Neutrophil (primary cell): Measurements from ENCODE around the gene PMIS2.

ENCODE experiments used
- H3K27ac ChIP-seq: fragments of 200-600 bp; sonication (generic); 2 replicates; pipeline ENCODE4 v1.5.1; 2016; ENCODE audit warnings: mild to moderate bottlenecking, moderate library complexity
- H3K27me3 ChIP-seq: fragments of 200-600 bp; sonication (generic); 2 replicates; pipeline ENCODE4 v1.6.0; 2016; ENCODE audit warnings: mild to moderate bottlenecking
- H3K36me3 ChIP-seq: fragments of 200-600 bp; sonication (generic); 2 replicates; pipeline ENCODE4 v1.5.1; 2017
- H3K4me1 ChIP-seq, 2 experiments: fragments of 200-600 bp in 1 of 2; sonication (generic) in 1 of 2; 1 replicate in 1 of 2; 2 replicates in 1 of 2; pipeline versions ENCODE4 v1.5.1 to v1.6.1; 2013 to 2016; ENCODE audit warnings: low read depth in 1 of 2, low read length in 1 of 2, mild to moderate bottlenecking in 1 of 2, moderate library complexity in 1 of 2; ENCODE audit not compliant: control insufficient read depth in 1 of 2, insufficient read depth in 1 of 2
- H3K4me3 ChIP-seq, 2 experiments: fragments of 200-600 bp in 1 of 2; sonication (generic) in 1 of 2; 1 replicate in 1 of 2; 2 replicates in 1 of 2; pipeline ENCODE4 v1.5.1; 2013 to 2016; ENCODE audit warnings: low read depth in 1 of 2, low read length in 1 of 2, mild to moderate bottlenecking in 1 of 2, moderate library complexity in 1 of 2
- H3K9me3 ChIP-seq: fragments of 200-600 bp; sonication (generic); 2 replicates; pipeline ENCODE4 v1.5.1; 2016
- TF ChIP-seq, protein P1 (sequence below): fragments of 200-600 bp; sonication (generic); IDR thresholded peaks from 2 replicates; pipeline ENCODE4 v1.5.1; 2016; ENCODE audit warnings: antibody characterized with exemption

The PMIS2 gene

DNA sequence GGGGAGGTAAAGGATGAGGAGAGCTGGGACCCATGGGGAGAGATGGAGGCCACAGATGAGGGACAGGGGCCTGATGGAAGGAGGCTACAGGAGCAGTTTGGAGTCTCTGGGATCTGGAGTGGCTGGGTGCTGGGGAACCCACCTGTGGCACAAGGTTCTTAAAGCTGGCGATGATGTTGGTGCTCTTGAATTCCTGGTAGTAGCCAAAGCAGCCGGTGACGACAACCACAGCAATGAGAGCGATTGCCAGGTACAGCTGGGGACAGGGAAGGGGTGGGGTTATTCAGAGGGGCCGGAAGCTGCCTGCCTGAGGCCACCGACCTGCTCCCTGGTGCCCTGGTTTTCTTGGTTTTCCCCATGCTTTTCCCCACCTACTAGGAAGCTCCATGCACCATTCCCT, 25.3 kb upstream of the PMIS2 start:
- TF ChIP-seq, protein P1, sequence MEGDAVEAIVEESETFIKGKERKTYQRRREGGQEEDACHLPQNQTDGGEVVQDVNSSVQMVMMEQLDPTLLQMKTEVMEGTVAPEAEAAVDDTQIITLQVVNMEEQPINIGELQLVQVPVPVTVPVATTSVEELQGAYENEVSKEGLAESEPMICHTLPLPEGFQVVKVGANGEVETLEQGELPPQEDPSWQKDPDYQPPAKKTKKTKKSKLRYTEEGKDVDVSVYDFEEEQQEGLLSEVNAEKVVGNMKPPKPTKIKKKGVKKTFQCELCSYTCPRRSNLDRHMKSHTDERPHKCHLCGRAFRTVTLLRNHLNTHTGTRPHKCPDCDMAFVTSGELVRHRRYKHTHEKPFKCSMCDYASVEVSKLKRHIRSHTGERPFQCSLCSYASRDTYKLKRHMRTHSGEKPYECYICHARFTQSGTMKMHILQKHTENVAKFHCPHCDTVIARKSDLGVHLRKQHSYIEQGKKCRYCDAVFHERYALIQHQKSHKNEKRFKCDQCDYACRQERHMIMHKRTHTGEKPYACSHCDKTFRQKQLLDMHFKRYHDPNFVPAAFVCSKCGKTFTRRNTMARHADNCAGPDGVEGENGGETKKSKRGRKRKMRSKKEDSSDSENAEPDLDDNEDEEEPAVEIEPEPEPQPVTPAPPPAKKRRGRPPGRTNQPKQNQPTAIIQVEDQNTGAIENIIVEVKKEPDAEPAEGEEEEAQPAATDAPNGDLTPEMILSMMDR, result no peak
- Histone ChIP-seq H3K4me1 (peaks cover 5 to 10% of the 10 kb centered on the region in 2 experiments), H3K36me3 (no peaks in the 10 kb centered on the region), H3K27ac (no peak overlapping the region), H3K4me3 (no peak overlapping the region), H3K27me3 (peaks cover 65% of the 10 kb centered on the region), H3K9me3 (no peaks in the 10 kb centered on the region)

DNA sequence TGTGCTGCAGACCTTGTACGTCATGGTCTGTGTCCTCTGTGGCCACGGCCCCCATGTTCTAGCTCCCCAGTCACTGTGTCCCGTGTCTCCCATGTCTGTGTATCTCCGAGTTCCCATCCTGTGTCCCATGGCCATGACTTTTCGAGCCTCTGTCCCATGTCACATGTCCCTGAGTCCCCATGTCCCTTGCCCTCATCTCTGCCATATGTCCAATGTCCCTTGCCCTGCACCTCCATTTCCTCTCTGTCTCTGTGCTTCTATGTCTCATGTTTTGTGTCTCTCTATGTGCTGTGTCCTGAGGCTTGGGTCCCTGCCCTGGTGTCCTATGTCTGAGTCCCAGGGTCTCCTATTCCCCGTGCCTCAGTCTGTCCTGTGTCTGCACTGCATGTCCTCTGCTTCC, 24.5 kb upstream of the PMIS2 start:
- TF ChIP-seq, protein P1, result no peak
- no peaks in the 10 kb centered on the region for H3K9me3 ChIP-seq
- peaks cover 57% of the 10 kb centered on the region for H3K27me3 ChIP-seq
- H3K4me3 ChIP-seq, result no peak overlapping the region
- no peak overlapping the region for H3K27ac ChIP-seq
- no peaks in the 10 kb centered on the region for H3K36me3 ChIP-seq
- peaks cover 5 to 10% of the 10 kb centered on the region in 2 experiments for H3K4me1 ChIP-seq

DNA sequence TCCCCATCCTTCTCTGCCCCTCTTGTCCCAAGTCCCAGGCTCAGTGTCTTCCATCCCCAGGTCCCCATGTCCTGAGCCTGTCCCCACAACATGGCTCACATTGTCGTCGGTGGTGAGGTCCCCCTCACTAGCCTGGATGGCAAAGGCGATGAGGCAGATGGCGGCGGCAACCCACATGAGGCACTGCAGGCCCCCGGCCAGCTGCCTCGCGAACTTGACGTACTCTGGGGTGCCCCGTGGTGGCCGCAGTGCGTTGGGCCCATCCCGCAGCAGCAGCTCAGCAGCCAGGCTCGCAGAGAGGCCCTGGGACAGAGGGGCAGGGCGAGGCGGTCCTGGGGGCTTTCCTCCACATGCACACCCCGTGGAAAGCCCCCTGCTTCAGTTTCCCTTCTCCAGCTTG, 23.6 kb upstream of the PMIS2 start:
- Histone ChIP-seq H3K27ac (no peak overlapping the region), H3K36me3 (no peaks in the 10 kb centered on the region), H3K4me1 (peaks cover 5 to 10% of the 10 kb centered on the region in 2 experiments), H3K4me3 (no peak overlapping the region), H3K9me3 (no peaks in the 10 kb centered on the region), H3K27me3 (peaks cover 48% of the 10 kb centered on the region)
- TF ChIP-seq, protein P1, result no peak

DNA sequence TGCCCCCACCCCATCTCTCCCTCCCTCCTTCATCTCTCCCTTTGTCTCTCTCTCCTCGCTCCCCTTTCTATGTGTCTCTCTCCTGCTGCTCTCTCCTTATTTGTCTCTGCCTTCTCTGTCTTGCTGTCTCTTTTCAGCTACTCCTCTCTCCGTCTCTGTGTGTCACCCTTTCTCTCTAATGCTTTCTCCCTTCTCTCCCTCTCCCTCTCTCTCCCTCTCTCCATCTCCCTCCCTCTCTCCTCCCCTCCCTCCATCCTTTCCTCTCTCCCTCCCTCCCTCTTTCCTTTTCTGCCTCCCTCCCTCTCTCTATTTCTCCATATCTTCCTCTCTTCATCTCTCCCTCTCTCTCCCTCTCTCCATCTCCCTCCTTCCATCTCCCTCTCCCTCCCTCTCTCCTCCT, 23.2 kb upstream of the PMIS2 start:
- H3K9me3 ChIP-seq, result no peaks in the 10 kb centered on the region
- H3K36me3 ChIP-seq, result no peaks in the 10 kb centered on the region
- H3K4me1 ChIP-seq, result peaks cover 5 to 7% of the 10 kb centered on the region in 2 experiments
- TF ChIP-seq, protein P1, result no peak
- H3K4me3 ChIP-seq, result no peak overlapping the region
- H3K27me3 ChIP-seq, result peaks cover 44% of the 10 kb centered on the region
- H3K27ac ChIP-seq, result no peak overlapping the region

DNA sequence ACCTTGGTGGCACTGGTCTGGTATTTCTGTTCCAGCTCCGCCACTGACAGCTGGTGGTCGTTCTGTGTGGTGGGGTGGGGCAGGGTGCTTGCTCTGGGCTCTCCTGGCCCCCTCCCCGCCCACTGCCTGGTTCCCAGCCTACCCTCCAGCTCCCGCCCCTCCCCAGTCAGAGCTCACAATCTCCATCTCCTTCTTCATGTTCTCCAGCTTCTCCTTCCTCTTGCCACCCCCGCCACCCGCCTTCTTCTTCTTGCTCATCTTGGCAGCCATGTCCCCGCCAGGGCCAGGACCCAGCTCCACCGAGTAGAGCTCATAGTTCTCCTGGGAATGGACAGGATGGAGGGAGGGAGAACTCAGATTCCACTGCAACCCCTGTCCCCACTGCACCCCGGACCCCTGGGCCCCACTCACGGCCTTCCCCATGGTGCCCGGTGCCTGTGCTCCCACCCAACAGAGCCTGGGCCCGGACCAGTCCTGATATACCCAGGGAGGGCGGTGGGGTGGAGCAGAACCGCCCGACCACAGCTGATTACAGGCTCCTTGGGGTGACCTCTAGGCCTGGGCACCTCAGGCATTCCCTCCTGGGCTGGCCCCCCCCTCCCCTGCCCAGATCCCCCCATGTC, 22.7 kb upstream of the PMIS2 start, which contains the start of gene ATP4A:
ATP4A (minus strand) TSS at position 452 of the 623 bp plus-strand sequence; CDS start at position 423, 29 bp downstream.
- peaks cover 38% of the 10 kb centered on the region for H3K27me3 ChIP-seq
- peaks cover 0 to 2% of the 10 kb centered on the region in 2 experiments for H3K4me1 ChIP-seq
- TF ChIP-seq, protein P1, result no peak
- H3K9me3 ChIP-seq, result no peaks in the 10 kb centered on the region
- H3K36me3 ChIP-seq, result no peaks in the 10 kb centered on the region
- no peak within 1 kb of the TSS for H3K4me3 ChIP-seq
- H3K27ac ChIP-seq, result no peak within 1 kb of the TSS
